ENCODE results near the gene IRAK3. TPM values are rescaled to one million over a fixed set of nuclear protein-coding genes. Genes with fewer than 3 reads are reported as not detected.

The IRAK3 gene
- total RNA-seq, 1 experiment from 2014 or later, result 0.07 TPM

- ChIA-PET POLR2A (ENCODE audit: unreplicated experiment) (no interaction called here), CTCF (no interaction called here)
- Histone ChIP-seq H3K9me3 (ENCODE audit: insufficient read depth, low read depth) (no peaks in the 10 kb centered on the region; the same call in 1 of the 2 replicates), H3K79me2 (ENCODE audit: low read depth) (no peaks in the 10 kb centered on the region), H4K20me1 (ENCODE audit: insufficient read depth) (no peaks in the 10 kb centered on the region), H3K27ac (no peak overlapping the region), H3K9me2 (ENCODE audit: insufficient read depth) (no peaks in the 10 kb centered on the region), H3K4me3 (no peak overlapping the region), H3K4me2 (no peak overlapping the region), H2AFZ (no peak overlapping the region), H3K4me1 (replicated peaks; ENCODE audit: insufficient read depth) (no peaks in the 10 kb centered on the region), H3F3A (ENCODE audit: insufficient read depth, low read depth) (no peaks in the 10 kb centered on the region; the same call in 1 of the 2 replicates), H3K36me3 (ENCODE audit: low read depth) (no peaks in the 10 kb centered on the region), H3K27me3 (ENCODE audit: insufficient read depth, low read depth) (no peaks in the 10 kb centered on the region)
- no peak for DNase-seq
- intact Hi-C loops (cut with micrococcal nuclease; ENCODE audit: unreplicated experiment), result no loop called here
- TF ChIP-seq EZH2 (IDR thresholded peaks at IDR 0.05; ENCODE audit: low read depth) (no peak), CTCF (conservative IDR thresholded peaks at IDR 0.05) (no peak)
- BruUV-seq (replicated peaks), result no TSS peak
Observed at GRCh38 chr12:66296176-66296683, 107.2 kb downstream of the IRAK3 start.

GRCh38 chr12:66297080-66297479 lies 108.1 kb downstream of the IRAK3 start:
- H3K27me3 ChIP-seq (ENCODE audit: insufficient read depth, low read depth), result no peaks in the 10 kb centered on the region
- no peaks in the 10 kb centered on the region for H3K9me2 ChIP-seq (ENCODE audit: insufficient read depth)
- H3K4me3 ChIP-seq, result no peak overlapping the region
- H2AFZ ChIP-seq, result no peak overlapping the region
- H3K4me2 ChIP-seq, result no peak overlapping the region
- no peak overlapping the region for H3K27ac ChIP-seq
- ChIA-PET POLR2A (ENCODE audit: unreplicated experiment) (no interaction called here), CTCF (no interaction called here)
- H3K79me2 ChIP-seq (ENCODE audit: low read depth), result no peaks in the 10 kb centered on the region
- no peaks in the 10 kb centered on the region for H4K20me1 ChIP-seq (ENCODE audit: insufficient read depth)
- no peaks in the 10 kb centered on the region for H3K36me3 ChIP-seq (ENCODE audit: low read depth)
- intact Hi-C loops (cut with micrococcal nuclease; ENCODE audit: unreplicated experiment), result no loop called here
- BruUV-seq (replicated peaks), result no TSS peak
- TF ChIP-seq CTCF (conservative IDR thresholded peaks at IDR 0.05) (no peak), EZH2 (IDR thresholded peaks at IDR 0.05; ENCODE audit: low read depth) (no peak)
- no peak for DNase-seq
- H3K4me1 ChIP-seq (replicated peaks; ENCODE audit: insufficient read depth), result no peaks in the 10 kb centered on the region
- no peaks in the 10 kb centered on the region; the same call in 1 of the 2 replicates for H3K9me3 ChIP-seq (ENCODE audit: insufficient read depth, low read depth)
- H3F3A ChIP-seq (ENCODE audit: insufficient read depth, low read depth), result no peaks in the 10 kb centered on the region; the same call in 1 of the 2 replicates

- DNase-seq, result no peak
- intact Hi-C loops (cut with micrococcal nuclease; ENCODE audit: unreplicated experiment), result no loop called here
- POLR2A ChIA-PET (ENCODE audit: unreplicated experiment), result no interaction called here
- Histone ChIP-seq H3K27ac (no peak overlapping the region), H3K4me2 (no peak overlapping the region), H3K36me3 (ENCODE audit: low read depth) (no peaks in the 10 kb centered on the region), H3K9me3 (ENCODE audit: insufficient read depth, low read depth) (no peaks in the 10 kb centered on the region; the same call in 1 of the 2 replicates), H4K20me1 (ENCODE audit: insufficient read depth) (no peaks in the 10 kb centered on the region), H3K4me1 (replicated peaks; ENCODE audit: insufficient read depth) (no peaks in the 10 kb centered on the region), H3K9me2 (ENCODE audit: insufficient read depth) (no peaks in the 10 kb centered on the region), H3F3A (ENCODE audit: insufficient read depth, low read depth) (no peaks in the 10 kb centered on the region; the same call in 1 of the 2 replicates), H3K27me3 (ENCODE audit: insufficient read depth, low read depth) (no peaks in the 10 kb centered on the region), H2AFZ (no peak overlapping the region), H3K4me3 (no peak overlapping the region), H3K79me2 (ENCODE audit: low read depth) (no peaks in the 10 kb centered on the region)
- CTCF ChIA-PET, result no interaction called here
- no peak for TF ChIP-seq CTCF (conservative IDR thresholded peaks at IDR 0.05)
- no TSS peak for BruUV-seq (replicated peaks)
Observed at GRCh38 chr12:66297923-66298322, 108.9 kb downstream of the IRAK3 start.
